ENCODE data around the gene DCC.

DCC gene

GRCh38 chr18:52391810-52392559 is 52.0 kb downstream of the DCC start:
- TF ChIP-seq CTCF (IDR thresholded peaks at IDR 0.05; ENCODE audit: low read depth, low read length, poor library complexity, severe bottlenecking) (no peak), EZH2phosphoT487 (IDR thresholded peaks at IDR 0.05; ENCODE audit: borderline replicate concordance, low read length) (no peak)
- Histone ChIP-seq H3K27ac (ENCODE audit: low read depth, low read length) (no peak overlapping the region), H3K36me3 (ENCODE audit: control insufficient read depth, low read length) (no peaks in the 10 kb centered on the region), H3K27me3 (ENCODE audit: control insufficient read depth, low read length) (no peaks in the 10 kb centered on the region), H3K79me2 (ENCODE audit: control insufficient read depth, low read length) (no peaks in the 10 kb centered on the region), H3K4me2 (ENCODE audit: low read length) (no peak overlapping the region), H3K9me2 (replicated peaks; ENCODE audit: control insufficient read depth, low read length) (no peaks in the 10 kb centered on the region), H3K4me3 (ENCODE audit: low read length) (no peak overlapping the region), H4K20me1 (ENCODE audit: control insufficient read depth, insufficient read depth, low read depth, low read length) (no peaks in the 10 kb centered on the region), H3K9me3 (ENCODE audit: control insufficient read depth, insufficient read depth, low read length) (no peaks in the 10 kb centered on the region), H3F3A (ENCODE audit: control insufficient read depth, insufficient read depth) (no peaks in the 10 kb centered on the region), H3K4me1 (ENCODE audit: control insufficient read depth, low read length) (no peaks in the 10 kb centered on the region)

GRCh38 chr18:52394602-52395001 is 54.6 kb downstream of the DCC start:
- no peak overlapping the region for H3K27ac ChIP-seq (ENCODE audit: low read depth, low read length)
- no peaks in the 10 kb centered on the region for H3F3A ChIP-seq (ENCODE audit: control insufficient read depth, insufficient read depth)
- H3K36me3 ChIP-seq (ENCODE audit: control insufficient read depth, low read length): no peaks in the 10 kb centered on the region
- no peak overlapping the region for H3K4me2 ChIP-seq (ENCODE audit: low read length)
- no peaks in the 10 kb centered on the region for H3K79me2 ChIP-seq (ENCODE audit: control insufficient read depth, low read length)
- no peaks in the 10 kb centered on the region for H3K9me3 ChIP-seq (ENCODE audit: control insufficient read depth, insufficient read depth, low read length)
- no peaks in the 10 kb centered on the region for H4K20me1 ChIP-seq (ENCODE audit: control insufficient read depth, insufficient read depth, low read depth, low read length)
- no peaks in the 10 kb centered on the region for H3K9me2 ChIP-seq (replicated peaks; ENCODE audit: control insufficient read depth, low read length)
- no peak overlapping the region for H3K4me3 ChIP-seq (ENCODE audit: low read length)
- TF ChIP-seq EZH2phosphoT487 (IDR thresholded peaks at IDR 0.05; ENCODE audit: borderline replicate concordance, low read length) (no peak), CTCF (IDR thresholded peaks at IDR 0.05; ENCODE audit: low read depth, low read length, poor library complexity, severe bottlenecking) (no peak)
- H3K4me1 ChIP-seq (ENCODE audit: control insufficient read depth, low read length): no peaks in the 10 kb centered on the region
- no peaks in the 10 kb centered on the region for H3K27me3 ChIP-seq (ENCODE audit: control insufficient read depth, low read length)

GRCh38 chr18:52395146-52395852 is 55.3 kb downstream of the DCC start:
- no peak overlapping the region for H3K27ac ChIP-seq (ENCODE audit: low read depth, low read length)
- H3K4me3 ChIP-seq (ENCODE audit: low read length): no peak overlapping the region
- H3K4me2 ChIP-seq (ENCODE audit: low read length): no peak overlapping the region
- H3K27me3 ChIP-seq (ENCODE audit: control insufficient read depth, low read length): no peaks in the 10 kb centered on the region
- H3K9me2 ChIP-seq (replicated peaks; ENCODE audit: control insufficient read depth, low read length): no peaks in the 10 kb centered on the region
- no peaks in the 10 kb centered on the region for H3K79me2 ChIP-seq (ENCODE audit: control insufficient read depth, low read length)
- no peaks in the 10 kb centered on the region for H4K20me1 ChIP-seq (ENCODE audit: control insufficient read depth, insufficient read depth, low read depth, low read length)
- no peaks in the 10 kb centered on the region for H3K36me3 ChIP-seq (ENCODE audit: control insufficient read depth, low read length)
- H3F3A ChIP-seq (ENCODE audit: control insufficient read depth, insufficient read depth): no peaks in the 10 kb centered on the region
- no peaks in the 10 kb centered on the region for H3K4me1 ChIP-seq (ENCODE audit: control insufficient read depth, low read length)
- TF ChIP-seq CTCF (IDR thresholded peaks at IDR 0.05; ENCODE audit: low read depth, low read length, poor library complexity, severe bottlenecking) (no peak), EZH2phosphoT487 (IDR thresholded peaks at IDR 0.05; ENCODE audit: borderline replicate concordance, low read length) (no peak)
- H3K9me3 ChIP-seq (ENCODE audit: control insufficient read depth, insufficient read depth, low read length): no peaks in the 10 kb centered on the region
